Activated naive CD4-positive, alpha-beta T cell treated with anti-CD3 and anti-CD28 coated beads, Interleukin-2, amount 50 U/mL, for 72 hours (primary cell): ENCODE data around the gene TTC28. TPM values are rescaled to one million over a fixed set of nuclear protein-coding genes. Genes with fewer than 3 reads are reported as not detected.

Source experiments
- total RNA-seq, 2 donors: library from RNA; stranded (reverse); gene quantifications; one replicate each; pipeline ENCODE4 v1.2.3, GENCODE V29; 2022

Gene TTC28
- total RNA-seq, 2 donors from 2014 or later, result 0.66 to 8.5 TPM

Other genes with a start within 250 kb of the TTC28 start
- gene CHEK2, start 62.0 kb upstream of the TTC28 start, total RNA-seq, result 10 to 100 TPM; 28.7 to 51.2 TPM
- 10 to 100 TPM; 19.6 to 20.4 TPM for gene HSCB, start 62.2 kb upstream of the TTC28 start, total RNA-seq
- 10 to 100 TPM; 26.8 to 31.5 TPM for gene CCDC117, start 92.9 kb upstream of the TTC28 start, total RNA-seq
- 10 to 100 TPM; 62.7 to 91.8 TPM for gene XBP1, start 120.7 kb upstream of the TTC28 start, total RNA-seq
- 1 to 10 TPM in 1 of 2 donors, under 1 TPM in 1; 0.66 to 1.7 TPM for gene ZNRF3, start 203.7 kb upstream of the TTC28 start, total RNA-seq